ENCODE data around the gene RPL34.

The RPL34 gene

DNA sequence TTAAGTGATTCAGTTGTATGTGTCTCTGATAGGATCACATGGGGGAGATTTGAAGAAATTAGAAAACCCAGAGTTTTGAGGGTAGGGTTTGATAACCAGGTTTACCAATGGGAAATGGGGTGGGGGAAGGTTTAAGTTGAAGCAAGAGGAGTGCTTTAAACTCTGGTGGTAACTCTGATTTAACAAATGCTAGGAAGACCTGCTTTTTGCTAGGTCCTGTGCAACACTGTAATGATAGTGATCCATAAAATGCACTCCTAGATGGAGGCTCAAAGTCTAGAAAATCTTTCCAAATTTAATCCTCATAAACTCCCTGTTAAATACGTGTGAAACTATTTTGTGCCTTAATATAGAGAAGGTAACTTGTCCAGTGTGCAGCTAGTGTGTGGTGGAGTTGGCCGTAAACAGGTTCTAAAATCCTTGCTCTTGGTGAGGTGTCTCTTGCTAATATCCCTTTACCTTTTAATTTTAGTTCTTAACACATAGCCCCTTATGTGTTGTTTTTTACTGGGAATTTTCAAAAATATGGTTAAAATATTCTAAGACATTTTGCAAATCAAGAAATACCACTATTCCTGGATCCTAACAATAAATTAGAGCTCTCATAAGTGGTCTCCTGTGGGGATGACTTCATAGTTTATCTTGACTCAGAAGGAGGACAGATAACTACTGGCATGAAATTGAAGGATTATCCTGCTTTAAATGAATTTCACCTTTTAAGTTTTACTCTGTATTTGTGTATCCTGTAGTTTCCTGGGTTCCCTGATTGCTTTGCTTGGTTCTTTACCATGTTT, 4.1 kb downstream of the RPL34 start:
- DNase-seq = no peak

DNA sequence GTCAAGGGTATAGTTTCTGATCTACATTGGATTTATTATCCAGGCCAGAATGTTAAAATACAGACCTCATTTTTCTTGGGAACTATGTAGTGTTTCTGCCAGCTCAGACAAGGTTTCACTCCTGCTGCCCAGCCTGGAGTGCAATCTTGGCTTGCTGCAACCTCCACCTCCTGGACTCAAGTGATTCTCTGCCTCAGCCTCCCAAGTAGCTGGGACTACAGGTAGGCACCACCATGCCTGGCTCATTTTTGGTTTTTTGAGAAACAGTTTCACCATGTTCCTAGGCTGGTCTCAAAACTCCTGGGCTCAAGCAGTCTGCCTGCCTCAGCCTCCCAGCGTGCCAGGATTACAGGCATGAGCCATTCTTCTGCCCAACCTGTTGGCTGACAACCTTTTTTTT, 5.7 kb downstream of the RPL34 start:
- DNase-seq = no peak

DNA sequence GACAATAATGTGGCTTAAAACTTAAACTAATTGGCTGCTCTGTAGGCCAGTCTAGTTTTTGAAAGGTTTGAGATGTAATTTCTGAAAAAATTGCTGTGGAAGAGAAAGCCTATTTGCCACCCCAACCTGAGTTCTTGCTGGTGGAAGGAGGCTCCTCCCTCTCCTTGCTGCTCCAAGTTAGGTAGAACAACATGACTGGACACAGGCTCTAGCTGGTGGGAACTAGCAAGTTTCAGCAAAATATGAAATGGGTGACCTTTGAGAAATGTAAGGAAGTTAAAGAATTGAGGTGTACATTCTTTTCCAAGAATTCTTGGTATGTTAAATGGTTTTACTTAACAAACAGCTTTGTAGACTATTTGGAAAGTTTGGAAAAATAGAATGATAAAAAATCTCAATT, 8.0 kb downstream of the RPL34 start:
- DNase-seq = no peak

DNA sequence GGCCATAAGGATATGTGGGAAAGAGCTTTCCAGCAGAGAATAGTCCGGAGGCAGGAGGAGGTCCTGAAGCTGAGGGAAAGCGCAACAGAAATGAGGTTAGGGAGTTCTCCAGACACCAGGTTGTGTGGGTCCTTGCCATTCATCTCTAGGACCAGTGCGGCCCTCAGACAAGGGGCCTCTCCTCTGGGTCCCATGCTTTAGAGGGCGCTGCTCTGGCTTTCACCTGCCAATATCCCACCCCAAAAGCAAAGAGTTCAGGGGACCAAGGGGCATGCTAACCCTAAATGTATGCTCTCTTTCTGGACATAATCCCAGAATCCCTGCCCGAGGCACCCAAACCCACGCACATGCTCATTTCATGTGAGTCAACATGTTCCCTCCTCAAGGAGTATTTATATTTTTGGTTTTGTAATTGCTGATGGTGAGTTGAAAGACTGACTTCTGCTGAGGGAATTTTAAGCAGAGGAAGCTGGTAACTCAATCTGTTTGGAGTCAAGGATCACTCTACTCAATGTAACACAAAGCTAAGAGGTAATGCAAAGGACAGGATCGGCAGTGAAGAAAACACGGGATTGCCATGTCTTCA, 14.8 kb downstream of the RPL34 start:
- no peak for DNase-seq

DNA sequence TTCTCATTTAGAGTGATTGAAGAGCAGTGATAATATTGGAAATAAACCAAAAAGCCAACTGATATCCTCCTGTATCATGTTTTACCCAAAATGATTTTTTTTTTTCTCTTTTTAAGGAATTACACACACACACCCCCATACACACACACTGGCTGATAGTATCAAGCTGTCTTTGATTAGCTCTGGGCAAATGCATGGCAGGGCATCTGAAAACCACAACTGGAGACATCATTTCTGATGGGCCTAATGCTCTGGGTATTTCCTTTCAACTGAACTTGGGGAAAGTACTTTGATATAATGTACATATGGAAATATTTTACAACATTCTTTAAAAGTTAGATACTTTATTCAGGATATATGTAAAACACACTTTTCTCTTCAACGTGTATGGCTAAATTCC, 15.9 kb downstream of the RPL34 start:
- DNase-seq = no peak

DNA sequence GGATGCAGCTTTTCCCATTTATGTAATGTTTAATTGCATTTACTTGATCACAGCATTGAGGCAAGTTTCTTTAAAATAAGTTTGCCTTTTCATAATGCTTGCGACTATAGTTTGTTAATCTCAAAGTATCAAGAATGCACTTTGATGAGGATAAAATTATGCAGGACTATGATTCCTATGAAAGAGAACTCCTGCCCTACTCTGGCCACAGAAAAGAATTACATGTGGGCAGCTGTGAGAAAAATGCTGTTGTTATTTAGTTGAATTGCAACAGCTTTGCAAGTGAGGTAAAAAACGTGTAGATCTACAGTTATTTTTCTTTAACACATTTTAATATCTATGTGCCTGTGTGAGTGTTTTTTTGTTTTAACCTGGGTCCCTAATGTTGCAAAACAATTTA, 17.5 kb downstream of the RPL34 start:
- no peak for DNase-seq

DNA sequence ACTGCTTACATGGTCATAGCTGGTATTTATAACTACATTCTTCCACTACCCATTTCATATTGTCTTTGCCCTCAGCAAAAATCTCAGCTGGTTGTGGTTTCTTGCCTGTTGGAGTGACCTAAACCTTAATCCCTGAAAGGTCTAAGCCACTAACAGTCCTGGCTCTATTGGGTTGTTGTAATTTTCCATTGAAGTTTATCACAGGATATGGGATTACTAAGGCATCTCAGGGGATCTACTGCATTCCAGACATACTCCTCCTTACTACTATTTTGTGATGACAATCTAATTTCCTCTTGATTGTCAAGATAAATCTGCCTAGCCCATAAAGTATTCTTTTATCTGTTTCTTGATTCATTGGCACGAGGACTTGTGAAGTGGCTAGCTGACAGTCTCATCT, 23.9 kb downstream of the RPL34 start:
- DNase-seq = no peak

DNA sequence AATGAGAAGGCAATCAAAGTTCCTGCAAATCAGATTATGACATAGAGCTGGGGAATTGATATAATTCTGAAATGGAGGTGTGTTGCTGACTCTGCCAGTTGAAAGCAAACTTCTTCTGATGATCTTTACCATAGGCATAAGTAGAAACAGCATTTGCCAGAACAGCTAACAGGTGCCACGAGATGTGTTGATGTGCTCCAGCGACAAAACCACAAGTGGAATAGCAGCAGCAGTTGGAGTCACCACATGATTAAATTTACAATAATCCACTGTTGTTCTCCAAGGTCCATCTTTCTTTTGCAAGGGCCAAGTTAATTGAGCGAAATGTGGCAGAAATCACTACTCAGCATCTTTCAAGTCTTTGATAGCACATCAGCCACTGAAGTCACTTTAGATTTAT, 26.3 kb downstream of the RPL34 start:
- no peak for DNase-seq

DNA sequence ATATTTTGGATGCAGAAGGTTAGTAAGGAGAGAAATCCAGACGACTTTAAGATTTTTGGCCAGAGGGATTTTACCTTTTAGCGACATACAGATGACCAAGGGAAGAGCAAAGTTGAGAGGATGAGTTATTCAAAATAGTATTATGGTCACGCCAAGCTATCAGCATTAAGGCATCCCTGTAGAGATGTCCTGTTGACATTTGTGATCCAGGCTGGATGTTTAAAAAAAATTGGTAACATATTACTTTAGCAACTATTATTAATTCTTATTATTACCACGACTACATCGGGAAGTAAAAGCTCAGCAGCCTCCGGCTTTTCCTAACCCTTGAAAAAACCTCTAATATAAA, 29.5 kb downstream of the RPL34 start:
- no peak for DNase-seq

DNA sequence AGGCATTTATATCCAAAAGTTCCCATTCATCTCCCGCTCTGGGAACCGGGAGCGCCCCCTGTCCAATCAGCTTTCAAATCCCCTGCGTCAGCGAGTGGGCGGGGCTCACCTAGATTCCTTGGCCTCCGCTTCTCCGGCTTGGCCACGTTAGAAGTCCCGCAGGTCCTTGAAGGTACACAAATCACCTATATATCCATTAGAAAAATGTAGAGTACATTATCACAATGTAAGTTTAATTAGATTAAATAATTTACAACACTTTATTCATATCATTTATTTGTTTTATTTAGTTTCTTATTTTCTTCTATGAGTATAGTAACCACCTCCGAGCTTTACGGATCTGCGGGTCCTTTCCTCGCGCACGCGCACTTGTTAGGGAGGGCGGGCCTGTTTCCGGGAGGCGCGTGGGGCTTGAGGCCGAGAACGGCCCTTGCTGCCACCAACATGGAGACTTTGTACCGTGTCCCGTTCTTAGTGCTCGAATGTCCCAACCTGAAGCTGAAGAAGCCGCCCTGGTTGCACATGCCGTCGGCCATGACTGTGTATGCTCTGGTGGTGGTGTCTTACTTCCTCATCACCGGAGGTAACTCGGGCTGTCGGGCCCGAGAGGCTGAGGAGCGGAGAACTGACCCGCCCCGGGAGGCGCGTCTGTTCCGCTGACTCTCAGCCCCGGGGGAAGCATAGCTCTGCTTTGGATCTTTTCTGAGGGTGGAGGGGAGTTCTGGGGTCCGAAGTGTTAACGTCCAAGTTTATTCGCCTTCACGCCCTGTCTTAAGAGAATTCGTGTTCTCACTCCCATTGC, 30.0 kb downstream of the RPL34 start, which contains the start of gene OSTC:
OSTC (plus strand) TSS at position 388 of the 802 bp plus-strand sequence; CDS start at position 445, 57 bp downstream.
- peak; percentile 92 for DNase-seq

DNA sequence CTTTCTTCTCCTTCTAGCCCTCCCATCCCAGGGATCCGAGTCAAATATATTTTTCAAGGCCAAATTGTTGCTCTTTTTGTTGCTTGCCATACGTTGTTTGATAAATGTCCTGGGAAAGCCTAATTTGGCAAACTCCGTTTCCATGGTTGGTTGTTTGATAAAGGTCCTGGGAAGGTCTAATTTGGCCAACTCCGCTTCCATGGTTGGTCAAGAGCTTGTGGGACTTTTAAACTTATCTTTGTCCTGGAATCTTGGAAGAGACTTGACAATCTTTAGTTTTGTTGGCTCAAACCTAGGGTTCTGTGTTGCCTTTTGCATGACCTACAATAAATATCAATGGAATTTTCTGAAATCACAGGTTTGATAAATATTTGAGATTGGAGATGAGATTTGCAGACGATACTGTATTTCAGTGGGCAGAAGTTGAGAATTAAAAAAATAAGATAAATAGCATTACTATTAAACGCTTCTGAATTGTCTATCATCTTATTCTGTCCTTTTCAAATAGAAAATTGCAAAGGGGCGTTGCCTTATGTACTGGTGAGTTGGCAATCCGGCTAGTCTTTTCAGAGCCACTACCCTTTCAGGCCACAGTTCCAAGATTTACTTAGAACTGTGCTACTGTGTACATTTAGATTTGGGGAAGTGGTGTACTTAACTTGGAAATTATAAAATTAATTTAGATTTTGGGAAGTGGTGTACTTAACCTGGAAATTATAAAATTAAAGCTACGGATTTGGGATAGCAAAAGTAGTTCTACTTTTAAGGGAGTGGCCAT, 30.8 kb downstream of the RPL34 start:
- DNase-seq = no peak

DNA sequence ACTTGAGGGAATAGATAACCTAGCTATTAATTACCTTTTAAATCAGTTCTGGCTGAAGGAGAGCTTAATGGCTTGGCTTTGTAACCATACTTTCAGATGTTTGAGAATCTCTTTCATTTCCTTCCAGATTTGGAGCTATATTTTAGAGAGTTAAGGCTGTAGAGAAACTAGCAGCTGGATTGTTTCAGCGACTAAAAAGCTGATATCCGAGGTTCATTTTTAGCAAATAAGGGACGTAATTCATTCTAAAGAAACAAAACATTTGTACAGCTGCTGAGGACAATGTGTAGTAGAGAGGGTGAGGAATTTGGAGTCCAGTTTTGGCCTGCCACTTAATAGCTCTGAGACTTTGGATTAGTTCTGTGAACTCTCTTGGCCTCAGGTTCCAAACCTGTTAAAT, 42.3 kb downstream of the RPL34 start:
- DNase-seq = no peak

DNA sequence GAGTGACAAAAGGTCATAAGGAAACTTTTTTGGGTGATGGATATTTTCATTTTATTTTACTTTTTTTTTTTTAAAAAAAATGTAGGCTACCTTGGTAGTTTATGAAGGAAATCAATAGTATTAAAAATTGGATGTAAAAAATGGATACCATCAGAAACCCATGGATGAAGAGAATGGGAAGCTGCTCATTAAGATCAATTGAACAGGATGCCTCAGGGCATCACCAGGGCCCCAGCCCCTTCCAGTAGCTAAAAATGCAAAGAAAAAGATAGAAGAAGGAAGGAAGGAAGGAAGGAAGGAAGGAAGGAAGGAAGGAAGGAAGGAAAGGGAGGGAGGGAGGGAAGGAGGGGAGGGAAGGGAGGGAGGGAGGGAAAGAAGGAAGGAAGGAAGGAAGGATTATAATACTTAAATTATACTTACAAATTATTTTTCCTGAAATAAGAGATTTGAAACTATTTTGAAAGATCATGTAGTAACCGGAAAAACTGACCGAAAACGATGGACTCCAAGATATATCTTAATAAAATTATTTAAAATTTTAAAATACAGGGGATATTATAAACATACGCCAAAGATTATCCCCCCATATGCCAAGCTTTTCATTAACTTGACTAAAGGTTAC, 54.1 kb downstream of the RPL34 start:
- DNase-seq = no peak
